ENCODE measurements around the gene SUDS3.
"Not testable (repeated sequence)": the region's sequence is repeated elsewhere in the genome, so short reads cannot be mapped to it uniquely, and the experiment has no call there.

Gene SUDS3

DNA sequence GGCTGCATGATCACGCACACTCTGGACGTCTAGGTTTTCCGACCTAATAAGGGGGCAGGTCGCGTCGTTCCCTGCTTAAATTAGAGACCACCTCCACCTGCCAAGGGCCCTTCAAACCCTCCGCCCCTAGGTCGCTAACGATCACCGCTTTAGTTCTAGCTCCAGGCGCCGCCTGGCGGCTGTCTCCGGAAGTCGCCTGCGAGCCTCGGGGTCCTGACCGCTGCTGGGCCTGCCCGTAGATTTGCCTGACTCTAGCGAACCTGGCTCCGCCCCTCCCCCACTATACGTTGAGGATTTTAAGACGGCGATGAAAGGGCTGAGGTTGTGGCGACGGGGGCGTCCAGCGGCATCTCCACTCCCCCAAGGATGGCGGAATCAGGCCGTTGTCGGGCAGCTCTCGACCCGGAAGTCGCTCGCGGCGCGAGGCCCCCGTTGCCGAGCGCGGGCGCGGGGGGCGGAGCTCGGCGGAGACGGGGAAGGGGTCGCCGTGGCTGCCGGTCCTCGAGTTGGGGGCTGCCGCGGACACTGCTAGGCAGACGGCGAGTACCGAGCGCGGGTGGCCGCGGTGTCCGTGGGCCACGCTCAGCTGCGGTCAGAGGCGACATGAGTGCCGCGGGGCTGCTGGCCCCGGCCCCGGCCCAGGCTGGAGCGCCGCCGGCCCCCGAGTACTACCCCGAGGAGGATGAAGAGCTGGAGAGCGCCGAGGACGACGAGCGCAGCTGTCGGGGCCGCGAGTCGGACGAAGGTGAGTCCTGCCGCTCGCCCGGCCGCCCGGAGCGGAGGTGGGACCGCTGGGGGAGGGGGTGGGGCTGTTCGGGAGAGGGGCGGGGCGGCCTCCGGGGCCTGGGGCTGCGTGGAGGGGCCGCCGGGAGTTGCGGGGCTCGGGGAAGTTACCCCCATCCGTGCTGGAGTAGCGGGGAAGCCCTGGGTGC, at the start of gene SUDS3:
Gene SUDS3, plus strand, starts transcription at position 467 of the 932 bp plus-strand sequence. Its CDS starts 137 bp downstream, at position 604.
- DNase-seq: peak; percentile 95

GRCh38 chr12:118326991-118327390, 49.4 kb upstream of the SUDS3 start:
- no peak for DNase-seq

DNA sequence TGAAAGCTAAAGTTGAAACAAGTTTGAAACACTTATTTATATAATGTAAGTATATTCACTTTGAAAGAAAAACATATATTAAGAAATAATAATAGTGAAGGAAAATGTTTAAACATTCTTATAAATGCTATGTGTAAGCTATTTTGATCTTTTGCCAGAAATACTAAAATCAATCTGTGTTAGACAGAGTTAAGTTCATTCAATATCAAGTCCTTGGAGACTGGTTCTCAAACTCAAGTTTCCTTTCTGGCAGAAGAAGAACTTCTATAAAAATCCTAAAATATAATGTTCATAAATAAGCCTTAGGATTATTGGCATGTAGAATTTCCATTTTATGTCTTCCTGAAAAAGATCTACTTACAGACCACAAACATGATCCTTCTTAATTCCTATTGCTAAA, 49.0 kb upstream of the SUDS3 start:
- DNase-seq: no peak

GRCh38 chr12:118328486-118329330, 47.6 kb upstream of the SUDS3 start:
- DNase-seq: no peak

GRCh38 chr12:118330421-118331018, 45.8 kb upstream of the SUDS3 start:
- DNase-seq: no peak

- DNase-seq: no peak
These were observed 43.8 kb upstream of the SUDS3 start for GRCh38 chr12:118332511-118332910.

- no peak for DNase-seq
These were observed 42.1 kb upstream of the SUDS3 start for GRCh38 chr12:118334241-118334640.

DNA sequence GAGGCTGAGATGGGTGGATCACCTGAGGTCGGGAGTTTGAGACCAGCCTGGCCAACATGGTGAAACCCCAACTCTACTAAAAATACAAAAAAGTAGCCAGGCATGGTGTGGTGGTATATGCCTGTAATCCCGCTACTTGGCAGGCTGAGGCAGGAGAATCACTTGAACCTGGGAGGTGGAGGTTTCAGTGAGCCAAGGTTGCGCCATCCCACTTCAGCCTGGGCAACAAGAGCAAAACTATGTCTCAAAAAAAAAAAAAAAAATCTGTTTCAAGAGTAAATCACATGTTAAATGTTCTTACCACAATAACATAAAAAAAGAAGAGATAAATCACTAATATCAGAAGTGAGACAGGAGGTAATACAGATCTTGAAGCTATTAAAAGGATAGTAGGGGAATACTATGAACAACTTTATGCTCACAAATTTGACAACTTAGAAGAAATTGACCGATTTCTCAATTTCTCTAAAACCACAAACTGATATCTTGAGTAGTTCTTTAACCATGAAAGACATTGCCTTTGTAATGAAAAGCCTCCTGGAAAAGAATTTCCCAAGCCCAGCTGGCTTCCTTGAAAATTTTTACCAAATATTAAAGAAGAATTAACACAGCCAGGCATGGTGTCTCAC, 41.3 kb upstream of the SUDS3 start:
- no peak for DNase-seq

DNA sequence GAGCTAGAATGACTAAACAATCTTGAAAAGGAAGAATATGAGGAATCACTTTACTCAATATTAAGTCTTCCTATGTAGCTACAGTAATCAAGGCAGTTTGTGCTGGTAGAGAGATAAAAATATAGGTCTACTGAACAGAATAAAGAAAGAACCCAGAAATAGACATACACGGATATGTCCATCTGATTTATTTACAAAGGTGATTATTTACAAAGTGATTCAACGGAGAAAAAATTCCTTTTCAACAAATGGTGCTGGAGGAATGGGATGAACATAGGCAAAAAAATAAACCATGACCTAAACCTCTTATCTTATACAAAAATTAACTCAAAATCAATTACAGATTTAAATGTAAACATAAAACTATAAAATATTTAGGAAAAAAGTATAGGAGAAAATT, 40.2 kb upstream of the SUDS3 start:
- no peak for DNase-seq

- no peak for DNase-seq
These were observed 39.0 kb upstream of the SUDS3 start for GRCh38 chr12:118337194-118337838.

GRCh38 chr12:118342090-118342489, 34.3 kb upstream of the SUDS3 start:
- DNase-seq: no peak

GRCh38 chr12:118344829-118345228, 31.5 kb upstream of the SUDS3 start:
- no peak for DNase-seq

DNA sequence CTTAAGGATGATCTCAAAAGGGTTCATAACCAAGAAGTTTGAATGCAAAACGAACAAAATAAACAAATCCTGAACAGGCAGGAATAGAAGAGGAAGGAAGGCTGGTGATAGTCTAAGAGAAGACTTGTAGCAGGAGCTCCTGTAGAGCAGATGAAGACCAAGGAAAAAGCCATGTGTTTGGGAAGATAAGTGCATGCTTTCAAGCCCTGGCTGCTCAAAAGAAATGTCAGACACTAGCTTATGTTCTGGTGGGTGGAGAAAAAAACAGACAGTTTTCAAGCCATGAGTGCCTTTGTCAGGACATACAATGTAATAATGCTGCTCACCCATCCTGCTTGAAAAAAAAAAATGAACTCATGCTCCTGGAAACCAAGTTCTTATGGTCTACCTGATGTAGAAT, 31.0 kb upstream of the SUDS3 start:
- DNase-seq: no peak

GRCh38 chr12:118346895-118347294, 29.5 kb upstream of the SUDS3 start:
- DNase-seq: no peak

- DNase-seq: no peak
These were observed 28.4 kb upstream of the SUDS3 start for GRCh38 chr12:118347916-118348315.

- no peak for DNase-seq
These were observed 25.3 kb upstream of the SUDS3 start for GRCh38 chr12:118350908-118351559.

DNA sequence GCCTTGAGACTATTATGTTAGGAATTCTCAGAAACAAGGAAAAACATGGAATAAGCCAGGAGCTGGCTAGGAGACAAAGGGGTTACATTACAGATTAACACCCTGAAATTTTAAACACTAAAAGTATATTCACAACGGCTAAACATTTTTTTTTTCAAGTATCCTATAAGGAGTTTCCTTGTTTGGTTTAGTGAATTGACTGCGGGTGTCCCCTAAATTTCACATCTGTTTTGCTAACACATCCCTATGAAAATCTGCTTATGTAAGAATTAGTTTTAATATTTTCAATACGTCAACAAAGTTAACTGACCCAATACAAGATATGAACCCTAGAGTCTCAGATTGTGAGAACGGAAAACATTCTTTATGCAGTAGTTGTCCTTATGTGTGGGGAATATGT, 22.6 kb upstream of the SUDS3 start:
- DNase-seq: no peak

GRCh38 chr12:118354503-118354902, 21.9 kb upstream of the SUDS3 start:
- DNase-seq: not testable (repeated sequence)

DNA sequence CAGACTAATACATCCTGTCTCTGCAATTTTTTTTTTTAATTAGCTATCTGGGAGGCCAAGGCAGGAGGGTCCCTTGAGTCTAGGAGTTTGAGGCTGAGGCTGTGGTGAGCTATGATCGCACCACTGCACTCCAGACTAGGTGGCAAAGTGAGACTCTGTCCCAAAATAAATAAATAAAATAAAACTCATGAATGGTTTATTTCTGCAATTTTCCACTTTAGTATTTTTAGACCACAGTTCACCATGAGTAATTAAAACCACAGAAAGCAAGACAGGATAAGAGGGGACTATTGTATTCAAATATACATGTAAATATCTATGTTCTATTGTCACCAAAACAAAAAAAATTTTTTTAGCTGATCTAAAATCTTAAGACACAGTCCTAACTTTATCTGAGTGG, 21.5 kb upstream of the SUDS3 start:
- DNase-seq: no peak

DNA sequence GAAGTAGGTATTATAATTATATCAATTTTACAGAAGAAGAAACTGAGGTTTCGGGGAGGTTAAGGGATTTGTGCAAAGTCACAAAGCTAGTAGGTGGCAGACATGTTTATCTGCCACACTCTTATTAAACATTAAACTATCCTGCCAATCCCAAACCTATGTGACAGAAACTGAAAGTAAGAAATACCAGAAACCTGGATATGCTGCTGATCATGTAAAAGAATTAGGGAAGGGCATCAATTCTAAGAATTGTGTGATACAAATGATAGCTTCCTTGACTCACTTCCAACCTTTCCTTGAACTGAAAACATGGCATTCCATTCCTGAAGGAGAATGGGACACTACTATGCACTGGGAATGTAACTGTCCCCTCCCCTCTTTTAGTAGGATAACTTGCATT, 20.5 kb upstream of the SUDS3 start:
- no peak for DNase-seq

DNA sequence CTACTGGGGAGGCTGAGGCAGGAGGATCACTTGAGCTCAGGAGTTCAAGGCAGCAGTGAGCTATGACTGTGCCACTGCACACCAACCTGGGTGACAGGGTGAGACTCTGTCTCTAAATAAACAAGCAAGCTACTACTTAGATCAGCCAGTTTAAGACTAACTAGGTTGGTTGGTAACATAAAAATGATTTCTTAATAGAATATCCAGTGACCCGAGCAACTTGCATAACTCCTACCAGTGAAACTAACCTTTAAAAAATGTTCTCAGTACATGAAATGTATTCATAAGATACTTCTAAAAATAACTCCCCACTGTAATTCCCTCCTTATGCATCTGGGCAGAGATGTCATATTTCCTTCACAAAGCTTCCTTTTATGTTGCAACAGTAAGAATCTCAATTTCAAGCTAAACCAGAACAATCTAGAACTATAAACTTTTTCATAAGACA, 19.5 kb upstream of the SUDS3 start:
- DNase-seq: peak; percentile 11

Data from activated naive CD4-positive, alpha-beta T cell treated with Interleukin-2 at 50 U/mL for 16 hours (primary cell).